ENCODE measurements around the gene CWC22. TPM values are rescaled to one million over a fixed set of nuclear protein-coding genes. Genes with fewer than 3 reads are reported as not detected.
A peak's percentile ranks its signal among the peaks of the same experiment; 100 is the strongest.
"Not testable (repeated sequence)": the region's sequence is repeated elsewhere in the genome, so short reads cannot be mapped to it uniquely, and the experiment has no call there.

Gene CWC22
- polyA plus RNA-seq, 4 donors = 9.2 to 26.1 (median 9.8) TPM

DNA sequence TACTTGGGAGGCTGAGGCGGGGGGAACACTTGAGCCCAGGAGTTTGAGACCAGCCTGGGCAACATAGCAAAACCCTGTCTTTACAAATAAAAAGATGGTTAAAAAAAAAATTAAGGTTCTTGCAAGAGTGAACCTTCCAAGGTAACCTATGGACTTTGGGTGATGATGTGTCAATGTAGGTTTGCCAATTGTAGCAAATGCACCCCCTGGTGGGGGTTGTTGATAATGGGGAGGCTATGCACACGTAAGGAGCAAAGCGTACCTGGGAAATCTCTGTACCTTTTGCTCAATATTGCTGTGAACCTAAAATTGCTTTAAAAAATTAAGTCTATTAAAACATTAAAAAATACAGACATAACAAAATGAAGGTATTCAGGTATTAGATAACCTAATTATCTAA lies 70.4 kb downstream of the CWC22 start:
- DNase-seq (peak; percentile 58 to 68), FAIRE-seq (no peak)
- no peak overlapping the region for H3K27ac ChIP-seq (ENCODE audit: low read depth in 1 of 3, low read length in 2 of 3)
- no peak overlapping the region for H3K4me3 ChIP-seq (ENCODE audit: low read depth in 1 of 3, low read length in 3 of 3)
- no peaks in the 10 kb centered on the region for H3K4me1 ChIP-seq (ENCODE audit: control insufficient read depth in 3 of 3, insufficient read depth in 2 of 3, low read depth in 1 of 3, low read length in 2 of 3)
- WGBS, 3 donors = 91 to 95% (median 91%) methylated on average over 3 of the region's 3 CpGs
- no peaks in the 10 kb centered on the region for H3K9me3 ChIP-seq (ENCODE audit: control insufficient read depth in 2 of 2, insufficient read depth in 1 of 2, low read depth in 1 of 2, low read length in 1 of 2)
- H3K36me3 ChIP-seq (ENCODE audit: control insufficient read depth in 3 of 3, insufficient read depth in 2 of 3, low read depth in 1 of 3, low read length in 3 of 3) = peaks cover 0 to 2% (median 0%) of the 10 kb centered on the region in 3 donors
- H3K27me3 ChIP-seq (ENCODE audit: control insufficient read depth in 3 of 3, insufficient read depth in 3 of 3, low read length in 3 of 3) = no peaks in the 10 kb centered on the region

DNA sequence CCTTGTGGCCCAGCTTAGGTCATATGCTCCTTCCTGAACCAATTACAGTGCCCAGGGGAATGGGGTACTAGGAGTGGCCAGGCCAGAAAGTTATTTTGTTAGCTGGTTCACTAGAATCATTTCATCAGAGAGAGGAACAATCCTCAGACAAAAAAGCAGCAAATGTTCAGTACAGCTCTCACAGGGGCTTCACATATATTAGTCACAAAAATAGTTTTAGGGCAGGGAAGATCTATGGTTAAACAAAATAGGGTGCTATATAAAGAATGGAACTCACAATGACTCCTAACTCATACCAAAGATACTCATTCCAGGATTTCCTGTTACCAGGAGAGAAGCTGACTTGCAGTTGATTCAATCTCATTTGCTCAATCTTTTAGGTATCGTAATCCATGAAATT lies 71.0 kb downstream of the CWC22 start:
- Histone ChIP-seq H3K4me3 (ENCODE audit: low read depth in 1 of 3, low read length in 3 of 3) (no peak overlapping the region), H3K27ac (ENCODE audit: low read depth in 1 of 3, low read length in 2 of 3) (no peak overlapping the region), H3K36me3 (ENCODE audit: control insufficient read depth in 3 of 3, insufficient read depth in 2 of 3, low read depth in 1 of 3, low read length in 3 of 3) (peaks cover 0 to 2% (median 0%) of the 10 kb centered on the region in 3 donors), H3K27me3 (ENCODE audit: control insufficient read depth in 3 of 3, insufficient read depth in 3 of 3, low read length in 3 of 3) (no peaks in the 10 kb centered on the region), H3K4me1 (ENCODE audit: control insufficient read depth in 3 of 3, insufficient read depth in 2 of 3, low read depth in 1 of 3, low read length in 2 of 3) (no peaks in the 10 kb centered on the region), H3K9me3 (ENCODE audit: control insufficient read depth in 2 of 2, insufficient read depth in 1 of 2, low read depth in 1 of 2, low read length in 1 of 2) (no peaks in the 10 kb centered on the region)
- DNase-seq (no peak), FAIRE-seq (no peak)
- 40 to 74% (median 52%) methylated on average over 1 of the region's 1 CpG for WGBS, 3 donors

DNA sequence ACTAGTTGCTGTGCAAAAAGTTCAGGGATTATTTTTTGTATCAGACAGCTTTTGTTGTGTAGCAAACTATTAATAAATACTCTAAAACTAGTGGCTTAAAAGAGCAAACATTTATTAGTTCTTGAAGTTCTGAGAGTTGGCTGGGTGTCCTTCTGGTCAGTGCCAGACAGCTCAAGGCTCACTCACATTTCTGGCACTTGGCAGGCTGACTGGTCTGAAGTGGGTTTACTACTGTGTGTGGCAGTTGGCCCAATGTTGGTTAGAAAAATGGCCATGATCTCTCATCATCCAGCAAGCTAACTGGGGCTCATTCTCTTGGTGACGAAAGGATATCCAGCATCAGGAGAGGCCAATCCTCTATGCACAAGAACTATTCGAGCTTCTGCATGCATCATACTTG lies 74.3 kb downstream of the CWC22 start:
- no peak overlapping the region for H3K27ac ChIP-seq (ENCODE audit: low read depth in 1 of 3, low read length in 2 of 3)
- peaks cover 0 to 3% (median 0%) of the 10 kb centered on the region in 3 donors for H3K4me1 ChIP-seq (ENCODE audit: control insufficient read depth in 3 of 3, insufficient read depth in 2 of 3, low read depth in 1 of 3, low read length in 2 of 3)
- 79 to 90% (median 87%) methylated on average over 2 of the region's 2 CpGs for WGBS, 3 donors
- H3K4me3 ChIP-seq (ENCODE audit: low read depth in 1 of 3, low read length in 3 of 3) = no peak overlapping the region
- H3K9me3 ChIP-seq (ENCODE audit: control insufficient read depth in 2 of 2, insufficient read depth in 1 of 2, low read depth in 1 of 2, low read length in 1 of 2) = peaks cover 0 to 16% of the 10 kb centered on the region in 2 donors
- FAIRE-seq (no peak), DNase-seq (no peak)
- H3K36me3 ChIP-seq (ENCODE audit: control insufficient read depth in 3 of 3, insufficient read depth in 2 of 3, low read depth in 1 of 3, low read length in 3 of 3) = peaks cover 0 to 2% (median 0%) of the 10 kb centered on the region in 3 donors
- no peaks in the 10 kb centered on the region for H3K27me3 ChIP-seq (ENCODE audit: control insufficient read depth in 3 of 3, insufficient read depth in 3 of 3, low read length in 3 of 3)

DNA sequence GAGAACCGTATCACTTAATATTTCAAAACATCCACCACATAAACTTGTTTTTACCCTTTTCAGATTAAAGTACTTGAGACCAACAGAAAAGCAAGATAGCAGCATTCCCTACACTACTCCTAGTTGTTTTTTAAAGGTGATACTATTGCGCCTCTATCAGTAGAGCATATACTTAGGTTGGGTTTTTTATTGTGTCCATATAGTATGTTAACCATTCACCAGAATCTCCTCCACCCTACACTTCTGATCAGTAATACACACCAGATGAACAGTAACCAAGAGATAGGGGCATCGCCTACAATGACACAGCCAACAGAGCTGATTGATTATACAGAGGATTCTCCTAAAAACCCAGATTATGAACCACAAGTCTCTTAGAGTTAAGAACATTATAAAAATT lies 75.6 kb downstream of the CWC22 start:
- DNase-seq = peak; percentile 19 to 40

DNA sequence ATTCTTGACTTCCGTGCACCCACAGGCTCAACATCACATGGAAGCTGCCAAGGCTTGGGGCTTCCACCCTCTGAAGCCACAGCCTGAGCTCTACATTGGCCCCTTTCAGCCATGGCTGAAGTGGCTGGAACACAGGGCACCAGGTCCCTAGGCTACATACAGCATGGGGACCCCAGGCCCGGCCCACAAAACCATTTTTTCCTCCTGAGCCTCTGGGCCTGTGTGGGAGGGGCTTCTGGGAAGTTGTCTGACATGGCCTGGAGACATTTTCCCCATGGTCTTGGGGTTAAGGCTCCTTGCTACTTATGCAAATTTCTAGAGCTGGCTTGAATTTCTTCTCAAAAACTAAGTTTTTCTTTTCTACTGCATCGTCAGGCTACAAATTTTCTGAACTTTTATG lies 77.1 kb downstream of the CWC22 start:
- not testable (repeated sequence) for DNase-seq; H3K36me3 ChIP-seq (ENCODE audit: control insufficient read depth in 3 of 3, insufficient read depth in 2 of 3, low read depth in 1 of 3, low read length in 3 of 3); H3K4me3 ChIP-seq (ENCODE audit: low read depth in 1 of 3, low read length in 3 of 3); H3K27me3 ChIP-seq (ENCODE audit: control insufficient read depth in 3 of 3, insufficient read depth in 3 of 3, low read length in 3 of 3); H3K27ac ChIP-seq (ENCODE audit: low read depth in 1 of 3, low read length in 2 of 3); FAIRE-seq; H3K4me1 ChIP-seq (ENCODE audit: control insufficient read depth in 3 of 3, insufficient read depth in 2 of 3, low read depth in 1 of 3, low read length in 2 of 3)
- 87 to 92% (median 91%) methylated on average over 3 of the region's 3 CpGs for WGBS, 3 donors
- H3K9me3 ChIP-seq (ENCODE audit: control insufficient read depth in 2 of 2, insufficient read depth in 1 of 2, low read depth in 1 of 2, low read length in 1 of 2) = peaks cover 0 to 21% of the 10 kb centered on the region in 2 donors

More for the DNA sequence above, 75.6 kb downstream of the CWC22 start:
- Histone ChIP-seq H3K27me3 (ENCODE audit: control insufficient read depth in 3 of 3, insufficient read depth in 3 of 3, low read length in 3 of 3) (no peaks in the 10 kb centered on the region), H3K4me1 (ENCODE audit: control insufficient read depth in 3 of 3, insufficient read depth in 2 of 3, low read depth in 1 of 3, low read length in 2 of 3) (peaks cover 0 to 3% (median 0%) of the 10 kb centered on the region in 3 donors), H3K27ac (ENCODE audit: low read depth in 1 of 3, low read length in 2 of 3) (no peak overlapping the region), H3K9me3 (ENCODE audit: control insufficient read depth in 2 of 2, insufficient read depth in 1 of 2, low read depth in 1 of 2, low read length in 1 of 2) (peaks cover 0 to 21% of the 10 kb centered on the region in 2 donors), H3K4me3 (ENCODE audit: low read depth in 1 of 3, low read length in 3 of 3) (no peak overlapping the region), H3K36me3 (ENCODE audit: control insufficient read depth in 3 of 3, insufficient read depth in 2 of 3, low read depth in 1 of 3, low read length in 3 of 3) (peaks cover 0 to 2% (median 0%) of the 10 kb centered on the region in 3 donors)
- no peak for FAIRE-seq
- 38 to 48% (median 45%) methylated on average over 3 of the region's 3 CpGs for WGBS, 3 donors

DNA sequence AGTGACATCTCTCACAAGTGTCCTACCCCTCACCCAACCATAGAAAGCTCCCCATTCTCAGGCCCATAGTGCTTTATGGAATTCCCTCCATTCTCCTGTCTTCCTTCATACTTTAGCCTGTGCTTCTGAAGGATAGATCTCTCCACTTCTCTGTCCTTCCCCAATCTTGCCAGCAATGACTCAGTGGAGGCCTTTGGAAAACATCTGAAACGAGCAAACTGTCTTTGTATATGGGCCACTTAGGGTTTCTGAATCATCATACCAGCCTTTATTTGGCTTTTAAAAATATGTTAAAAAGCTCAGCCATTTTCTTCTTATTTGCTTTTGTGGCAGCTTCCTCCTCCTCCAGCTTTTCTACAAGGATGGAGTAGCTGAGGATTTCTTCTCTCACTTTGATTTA lies 80.1 kb downstream of the CWC22 start:
- no peaks in the 10 kb centered on the region for H3K36me3 ChIP-seq (ENCODE audit: control insufficient read depth in 3 of 3, insufficient read depth in 2 of 3, low read depth in 1 of 3, low read length in 3 of 3)
- H3K9me3 ChIP-seq (ENCODE audit: control insufficient read depth in 2 of 2, insufficient read depth in 1 of 2, low read depth in 1 of 2, low read length in 1 of 2) = peaks cover 0 to 21% of the 10 kb centered on the region in 2 donors
- no peak overlapping the region for H3K4me3 ChIP-seq (ENCODE audit: low read depth in 1 of 3, low read length in 3 of 3)
- peaks cover 0 to 3% (median 0%) of the 10 kb centered on the region in 3 donors for H3K4me1 ChIP-seq (ENCODE audit: control insufficient read depth in 3 of 3, insufficient read depth in 2 of 3, low read depth in 1 of 3, low read length in 2 of 3)
- DNase-seq = no peak
- no peak overlapping the region for H3K27ac ChIP-seq (ENCODE audit: low read depth in 1 of 3, low read length in 2 of 3)
- FAIRE-seq = no peak
- WGBS, 3 donors = 76 to 92% (median 85%) methylated on average over 1 of the region's 1 CpG
- no peaks in the 10 kb centered on the region for H3K27me3 ChIP-seq (ENCODE audit: control insufficient read depth in 3 of 3, insufficient read depth in 3 of 3, low read length in 3 of 3)

DNA sequence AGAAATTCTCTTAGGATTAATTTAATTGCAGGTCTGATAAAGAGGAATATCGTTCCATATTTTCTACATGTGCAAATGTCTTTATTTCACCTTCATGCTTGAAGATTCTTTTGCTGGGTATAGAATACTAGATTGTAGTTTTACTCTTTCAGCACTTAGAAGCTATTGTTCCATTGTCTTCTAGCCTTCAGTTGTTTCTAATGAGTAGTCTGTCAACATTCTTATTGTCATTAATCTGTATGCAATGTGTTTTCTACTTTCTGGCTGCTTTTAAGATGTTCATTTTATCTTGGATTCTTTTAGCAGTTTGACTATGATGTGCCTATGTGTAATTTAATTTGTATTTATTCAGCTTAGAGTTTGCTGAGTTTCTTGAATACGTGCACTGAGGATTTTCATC lies 81.4 kb downstream of the CWC22 start:
- WGBS, 3 donors = 46 to 63% (median 51%) methylated on average over 2 of the region's 2 CpGs
- H3K4me3 ChIP-seq (ENCODE audit: low read depth in 1 of 3, low read length in 3 of 3) = no peak overlapping the region
- H3K9me3 ChIP-seq (ENCODE audit: control insufficient read depth in 2 of 2, insufficient read depth in 1 of 2, low read depth in 1 of 2, low read length in 1 of 2) = peaks cover 0 to 21% of the 10 kb centered on the region in 2 donors
- H3K27me3 ChIP-seq (ENCODE audit: control insufficient read depth in 3 of 3, insufficient read depth in 3 of 3, low read length in 3 of 3) = no peaks in the 10 kb centered on the region
- H3K36me3 ChIP-seq (ENCODE audit: control insufficient read depth in 3 of 3, insufficient read depth in 2 of 3, low read depth in 1 of 3, low read length in 3 of 3) = no peaks in the 10 kb centered on the region
- no peaks in the 10 kb centered on the region for H3K4me1 ChIP-seq (ENCODE audit: control insufficient read depth in 3 of 3, insufficient read depth in 2 of 3, low read depth in 1 of 3, low read length in 2 of 3)
- no peak for DNase-seq
- no peak overlapping the region for H3K27ac ChIP-seq (ENCODE audit: low read depth in 1 of 3, low read length in 2 of 3)
- FAIRE-seq = no peak

DNA sequence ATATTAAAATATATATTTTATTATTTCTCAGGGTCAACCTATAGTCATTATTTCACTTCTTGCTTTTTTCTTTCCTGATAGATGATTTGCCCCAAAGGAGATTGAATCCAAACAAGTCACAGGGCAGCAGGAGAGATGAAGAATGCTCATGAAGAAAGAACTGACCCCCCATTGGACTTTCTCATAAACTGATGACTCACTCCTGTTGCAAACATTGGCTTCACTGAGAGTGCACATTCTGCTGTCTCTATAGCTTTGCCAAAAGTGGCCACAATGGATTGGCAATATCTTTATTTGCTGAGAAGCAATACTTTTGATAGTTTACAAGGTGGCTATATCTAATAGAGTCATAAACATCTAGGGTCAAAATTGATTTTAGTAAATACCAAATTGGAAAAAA lies 89.8 kb downstream of the CWC22 start:
- no peaks in the 10 kb centered on the region for H3K4me1 ChIP-seq (ENCODE audit: control insufficient read depth in 3 of 3, insufficient read depth in 2 of 3, low read depth in 1 of 3, low read length in 2 of 3)
- no peak overlapping the region for H3K4me3 ChIP-seq (ENCODE audit: low read depth in 1 of 3, low read length in 3 of 3)
- no peak overlapping the region for H3K27ac ChIP-seq (ENCODE audit: low read depth in 1 of 3, low read length in 2 of 3)
- no peaks in the 10 kb centered on the region for H3K9me3 ChIP-seq (ENCODE audit: control insufficient read depth in 2 of 2, insufficient read depth in 1 of 2, low read depth in 1 of 2, low read length in 1 of 2)
- no peak for FAIRE-seq
- no peak for DNase-seq
- H3K36me3 ChIP-seq (ENCODE audit: control insufficient read depth in 3 of 3, insufficient read depth in 2 of 3, low read depth in 1 of 3, low read length in 3 of 3) = no peaks in the 10 kb centered on the region
- H3K27me3 ChIP-seq (ENCODE audit: control insufficient read depth in 3 of 3, insufficient read depth in 3 of 3, low read length in 3 of 3) = peaks cover 0 to 2% (median 0%) of the 10 kb centered on the region in 3 donors

DNA sequence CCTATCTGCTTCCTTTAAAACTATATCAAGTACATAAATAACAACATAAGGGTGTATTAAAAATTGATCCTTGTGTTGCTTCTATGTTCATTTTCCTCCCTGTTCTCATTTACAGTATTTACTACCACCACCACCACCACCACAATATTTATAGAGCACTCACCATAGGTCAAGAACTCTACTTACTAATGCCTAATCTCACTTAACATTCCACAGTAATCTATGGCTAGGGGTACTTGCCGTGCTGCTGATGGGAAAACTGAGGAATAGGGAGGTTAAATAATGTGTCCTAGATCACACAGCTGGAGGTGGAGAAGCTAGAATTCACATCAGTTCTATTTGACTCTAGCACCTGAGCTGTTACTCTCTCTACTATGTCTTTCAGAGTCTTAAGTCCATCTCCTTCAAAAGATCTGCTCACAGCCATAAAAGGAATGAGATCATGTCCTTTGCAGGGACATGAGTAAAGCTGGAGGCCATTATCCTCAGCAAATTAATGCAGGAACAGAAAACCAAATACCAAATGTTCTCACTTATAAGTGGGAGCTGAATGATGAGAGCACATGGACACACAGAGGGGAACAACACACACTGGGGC lies 91.6 kb downstream of the CWC22 start:
- Histone ChIP-seq H3K4me1 (ENCODE audit: control insufficient read depth in 3 of 3, insufficient read depth in 2 of 3, low read depth in 1 of 3, low read length in 2 of 3) (no peaks in the 10 kb centered on the region), H3K27me3 (ENCODE audit: control insufficient read depth in 3 of 3, insufficient read depth in 3 of 3, low read length in 3 of 3) (peaks cover 0 to 2% (median 0%) of the 10 kb centered on the region in 3 donors), H3K9me3 (ENCODE audit: control insufficient read depth in 2 of 2, insufficient read depth in 1 of 2, low read depth in 1 of 2, low read length in 1 of 2) (no peaks in the 10 kb centered on the region), H3K36me3 (ENCODE audit: control insufficient read depth in 3 of 3, insufficient read depth in 2 of 3, low read depth in 1 of 3, low read length in 3 of 3) (no peaks in the 10 kb centered on the region), H3K27ac (ENCODE audit: low read depth in 1 of 3, low read length in 2 of 3) (no peak overlapping the region), H3K4me3 (ENCODE audit: low read depth in 1 of 3, low read length in 3 of 3) (no peak overlapping the region)
- 34 to 49% (median 39%) methylated on average over 1 of the region's 1 CpG for WGBS, 3 donors
- peak in 1 of 2 donors; percentile 9 for DNase-seq
- no peak for FAIRE-seq

All from small intestine (tissue), 7 donors.